RWPE1 (cell line): ENCODE results near the gene PMM1.
"Not testable (repeated sequence)": the region's sequence is repeated elsewhere in the genome, so short reads cannot be mapped to it uniquely, and the experiment has no call there.

Experiments used
- CTCF ChIA-PET: fragments of 350-600 bp; sonication (Branson Sonifier 250); formaldehyde crosslinking; extraction: SDS; loops from one replicate; lab custom pipeline; 2021; lab: Yijun Ruan, JAX
- POLR2A ChIA-PET: fragments of 400-600 bp; formaldehyde crosslinking; extraction: SDS; loops from one replicate; lab custom pipeline; 2020; ENCODE audit warnings: antibody characterized with exemption; ENCODE audit not compliant: low non-redundant PET; lab: Yijun Ruan, JAX
- DNase-seq: peaks from one replicate; pipeline ENCODE4 v3.0.0; 2012; ENCODE audit warnings: low spot score
- H3K27ac ChIP-seq: fragments of 450-650 bp; 2 replicates; pipeline ENCODE4 v1.5.1; 2017
- TF ChIP-seq, protein P1 (sequence below): fragments of 450-650 bp; conservative IDR thresholded peaks from 2 replicates; pipeline ENCODE4 v1.5.1; 2017; ENCODE audit warnings: low read depth, mild to moderate bottlenecking

Gene PMM1

DNA sequence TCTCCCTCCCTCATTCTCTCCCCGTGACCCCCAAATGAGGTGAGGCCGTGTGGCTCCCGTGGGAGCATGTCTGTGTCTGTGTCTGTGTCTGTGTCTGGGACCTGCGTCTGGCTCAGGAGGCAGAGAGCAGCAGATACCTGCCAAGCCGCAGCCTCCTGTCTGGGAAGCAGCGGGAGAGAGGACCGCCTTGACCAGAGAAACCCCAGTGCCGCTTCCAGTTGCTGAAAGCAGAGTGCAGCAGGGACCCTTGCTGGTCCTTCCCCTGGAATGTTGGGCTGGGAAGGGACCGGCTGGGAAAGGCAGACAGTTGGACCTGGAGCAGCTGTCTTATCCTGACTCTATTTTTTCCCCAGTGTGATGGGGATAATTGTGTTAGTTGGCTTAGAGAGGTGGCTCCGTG is 28.3 kb downstream of the PMM1 start:
- DNase-seq = no peak
- CTCF ChIA-PET = no interaction called here
- TF ChIP-seq, protein P1, sequence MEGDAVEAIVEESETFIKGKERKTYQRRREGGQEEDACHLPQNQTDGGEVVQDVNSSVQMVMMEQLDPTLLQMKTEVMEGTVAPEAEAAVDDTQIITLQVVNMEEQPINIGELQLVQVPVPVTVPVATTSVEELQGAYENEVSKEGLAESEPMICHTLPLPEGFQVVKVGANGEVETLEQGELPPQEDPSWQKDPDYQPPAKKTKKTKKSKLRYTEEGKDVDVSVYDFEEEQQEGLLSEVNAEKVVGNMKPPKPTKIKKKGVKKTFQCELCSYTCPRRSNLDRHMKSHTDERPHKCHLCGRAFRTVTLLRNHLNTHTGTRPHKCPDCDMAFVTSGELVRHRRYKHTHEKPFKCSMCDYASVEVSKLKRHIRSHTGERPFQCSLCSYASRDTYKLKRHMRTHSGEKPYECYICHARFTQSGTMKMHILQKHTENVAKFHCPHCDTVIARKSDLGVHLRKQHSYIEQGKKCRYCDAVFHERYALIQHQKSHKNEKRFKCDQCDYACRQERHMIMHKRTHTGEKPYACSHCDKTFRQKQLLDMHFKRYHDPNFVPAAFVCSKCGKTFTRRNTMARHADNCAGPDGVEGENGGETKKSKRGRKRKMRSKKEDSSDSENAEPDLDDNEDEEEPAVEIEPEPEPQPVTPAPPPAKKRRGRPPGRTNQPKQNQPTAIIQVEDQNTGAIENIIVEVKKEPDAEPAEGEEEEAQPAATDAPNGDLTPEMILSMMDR = no peak
- H3K27ac ChIP-seq = peak overlapping the region; percentile 14
- POLR2A ChIA-PET = no interaction called here

DNA sequence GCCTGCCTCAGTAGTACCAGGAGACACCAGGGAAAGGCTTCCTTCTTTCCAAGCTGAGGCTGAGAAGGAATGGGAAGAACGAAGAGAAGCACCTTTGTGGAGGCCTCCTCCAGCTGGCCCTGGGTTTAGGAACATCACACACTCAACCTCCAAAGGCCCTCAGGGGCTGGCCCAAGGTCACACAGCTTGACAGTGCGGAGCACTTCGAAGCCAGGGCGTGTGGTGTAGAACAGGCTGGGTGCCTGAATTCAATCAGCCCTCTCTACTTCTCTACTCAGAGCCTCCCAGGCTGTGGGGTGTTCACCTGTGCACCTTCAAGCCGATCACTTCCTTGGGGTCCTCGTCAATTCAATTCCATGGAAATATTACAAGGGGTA is 29.6 kb downstream of the PMM1 start:
- CTCF ChIA-PET = no interaction called here
- H3K27ac ChIP-seq = peak overlapping the region; percentile 14; the same call in 1 of the 2 replicates
- TF ChIP-seq, protein P1 = no peak
- DNase-seq = no peak
- POLR2A ChIA-PET = no interaction called here

DNA sequence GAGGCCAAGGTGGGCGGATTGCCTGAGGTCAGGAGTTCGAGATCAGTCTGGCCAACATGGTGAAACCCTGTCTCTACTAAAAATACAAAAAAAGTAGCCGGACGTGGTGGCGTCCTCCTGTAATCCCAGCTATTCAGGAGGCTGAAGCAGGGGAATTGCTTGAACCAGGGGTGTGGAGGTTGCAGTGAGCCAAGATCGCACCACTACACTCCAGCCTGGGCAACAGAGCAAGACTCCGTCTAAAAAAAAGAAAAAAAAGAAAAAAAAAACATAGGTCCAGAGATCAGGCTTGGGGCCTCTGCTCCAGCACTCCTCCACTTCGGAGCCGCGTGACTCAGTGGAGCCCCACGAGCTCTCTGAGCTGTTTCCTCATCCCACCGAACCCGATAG is 31.4 kb downstream of the PMM1 start:
- DNase-seq, CTCF ChIA-PET, POLR2A ChIA-PET, H3K27ac ChIP-seq: not testable (repeated sequence)

DNA sequence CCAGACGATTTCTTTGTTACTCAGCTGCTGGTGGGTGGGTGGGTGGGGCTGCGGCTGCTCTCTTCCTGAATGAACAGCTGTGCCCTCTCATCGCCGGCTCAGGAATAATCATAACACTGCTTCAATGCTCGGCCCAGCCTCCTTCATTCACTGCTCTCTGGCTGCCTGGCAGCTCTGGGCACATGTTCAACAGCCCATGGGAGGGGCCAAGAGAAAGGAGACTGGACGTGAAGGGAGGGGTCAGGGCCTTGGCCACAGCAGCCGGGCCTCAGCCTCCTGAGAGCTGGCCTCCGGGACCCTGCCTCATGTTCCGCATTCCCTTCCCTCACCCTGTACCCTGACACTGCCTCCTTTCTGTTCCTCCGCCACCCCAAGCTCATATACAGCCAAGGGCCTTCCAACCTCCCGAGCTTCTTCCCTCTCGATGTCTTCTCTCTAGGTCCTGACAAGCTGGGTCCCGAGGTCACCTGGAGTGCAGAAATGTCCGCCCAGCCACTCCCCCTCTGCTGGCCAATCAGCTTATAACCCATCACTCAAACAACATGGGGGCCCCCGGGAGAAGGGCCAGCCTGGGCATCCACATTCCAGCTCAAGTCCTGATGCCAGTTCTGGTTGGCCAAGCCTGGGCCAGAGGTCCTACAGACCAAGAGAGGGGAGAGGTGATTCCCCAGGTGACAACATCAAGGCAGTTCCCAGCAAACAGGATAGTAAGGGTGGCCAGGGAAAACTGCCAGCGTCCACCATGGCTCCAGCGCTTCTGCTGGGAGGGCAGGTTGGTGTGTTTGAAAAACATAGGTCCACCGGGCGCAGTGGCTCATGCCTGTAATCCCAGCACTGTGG is 32.0 kb downstream of the PMM1 start:
- ChIA-PET CTCF (interaction anchor here (0.6 kb wide), 1 partner anchor 39 kb away, joined by 3 read pairs; no protein-coding TSS in a partner anchor), POLR2A (no interaction called here)
- TF ChIP-seq, protein P1 = no peak
- H3K27ac ChIP-seq = peak overlapping the region; percentile 11; the same call in 1 of the 2 replicates
- DNase-seq = no peak

DNA sequence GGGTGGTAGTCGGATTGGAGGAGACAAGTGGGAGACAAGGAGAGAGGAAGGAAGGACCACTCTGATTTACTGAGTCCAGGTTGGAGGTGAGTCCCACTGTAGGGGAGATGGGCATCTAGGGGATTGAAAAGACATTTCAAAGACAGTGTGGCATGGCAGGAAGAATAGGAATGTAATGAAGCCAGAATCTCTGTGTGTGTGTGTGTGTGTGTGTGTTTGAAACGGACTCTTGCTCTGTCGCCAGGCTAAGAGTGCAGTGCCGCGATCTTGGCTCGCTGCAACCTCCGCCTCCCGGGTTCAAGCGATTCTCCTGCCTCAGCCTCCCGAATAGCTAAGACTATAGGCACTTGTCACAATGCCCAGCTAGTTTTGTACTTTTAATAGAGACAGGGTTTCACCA is 33.1 kb downstream of the PMM1 start:
- TF ChIP-seq, protein P1 = no peak
- no peak for DNase-seq
- CTCF ChIA-PET = no interaction called here
- H3K27ac ChIP-seq = no peak overlapping the region
- POLR2A ChIA-PET = no interaction called here

DNA sequence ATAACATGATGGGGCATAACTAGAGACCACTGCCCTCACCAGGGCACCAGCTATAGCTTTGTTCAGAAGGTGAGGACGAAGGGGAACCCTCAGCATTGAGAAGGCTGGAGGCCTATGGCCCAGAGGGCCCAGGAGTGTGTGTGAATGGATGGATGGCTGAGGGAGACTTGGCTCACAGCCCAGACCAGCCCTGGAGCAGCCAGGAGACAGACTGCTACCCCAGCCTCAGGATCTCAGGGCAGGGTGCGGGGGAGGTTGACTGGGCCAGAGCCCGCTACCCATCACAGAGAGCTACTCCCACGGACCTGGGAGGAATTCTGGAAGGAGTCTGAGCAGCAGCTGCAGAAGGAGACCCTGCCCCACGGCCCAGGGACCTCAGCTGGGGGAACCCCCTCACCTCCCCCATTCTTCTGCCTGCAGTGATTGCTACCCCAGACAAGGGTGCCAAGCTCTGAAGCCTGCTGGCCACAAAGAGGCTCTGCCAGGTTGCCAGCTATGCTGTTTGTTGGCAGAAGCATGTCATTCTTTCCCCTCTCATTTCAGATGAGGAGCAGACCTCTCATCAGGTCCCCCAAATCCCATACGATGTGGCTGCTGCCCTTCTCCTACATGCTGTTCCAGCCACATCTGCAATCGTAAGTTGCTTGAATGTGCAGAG is 34.2 kb downstream of the PMM1 start:
- ChIA-PET CTCF (no interaction called here), POLR2A (no interaction called here)
- TF ChIP-seq, protein P1 = no peak
- DNase-seq = no peak
- no peak overlapping the region for H3K27ac ChIP-seq
